Amniotic stem cell (primary cell): ENCODE data around the gene FRMPD2.
"Not testable (repeated sequence)": the region's sequence is repeated elsewhere in the genome, so short reads cannot be mapped to it uniquely, and the experiment has no call there.

Experiments
- DNase-seq: peaks from one replicate; lab custom pipeline; 2025; lab: John Stamatoyannopoulos, UW

The FRMPD2 gene

GRCh38 chr10:48287417-48288391, 13.2 kb upstream of the FRMPD2 start:
- no peak for DNase-seq

- no peak for DNase-seq
These were observed 11.9 kb upstream of the FRMPD2 start for GRCh38 chr10:48286356-48286755.

GRCh38 chr10:48285710-48286109, 11.2 kb upstream of the FRMPD2 start:
- no peak for DNase-seq

- no peak for DNase-seq
These were observed 10.3 kb upstream of the FRMPD2 start for GRCh38 chr10:48284811-48285210.

- DNase-seq = no peak
These were observed 9.6 kb upstream of the FRMPD2 start for GRCh38 chr10:48284002-48284546.

GRCh38 chr10:48282829-48283228, 8.3 kb upstream of the FRMPD2 start:
- DNase-seq = no peak

GRCh38 chr10:48281697-48282096, 7.2 kb upstream of the FRMPD2 start:
- DNase-seq = not testable (repeated sequence)

- no peak for DNase-seq
These were observed 4.7 kb upstream of the FRMPD2 start for GRCh38 chr10:48279081-48279751.

GRCh38 chr10:48277093-48277492, 2.6 kb upstream of the FRMPD2 start:
- DNase-seq = no peak

GRCh38 chr10:48273741-48274140, 755 bp downstream of the FRMPD2 start:
- no peak for DNase-seq

GRCh38 chr10:48272682-48273081, 1.8 kb downstream of the FRMPD2 start:
- no peak for DNase-seq

GRCh38 chr10:48271047-48271730, 3.3 kb downstream of the FRMPD2 start:
- no peak for DNase-seq

GRCh38 chr10:48266528-48266927, 8.0 kb downstream of the FRMPD2 start:
- no peak for DNase-seq

GRCh38 chr10:48258105-48258504, 16.4 kb downstream of the FRMPD2 start:
- DNase-seq = no peak

- no peak for DNase-seq
These were observed 17.0 kb downstream of the FRMPD2 start for GRCh38 chr10:48257407-48257961.

GRCh38 chr10:48255722-48256121, 18.8 kb downstream of the FRMPD2 start:
- DNase-seq = no peak

GRCh38 chr10:48254750-48255512, 19.6 kb downstream of the FRMPD2 start:
- no peak for DNase-seq

- DNase-seq = no peak
These were observed 20.4 kb downstream of the FRMPD2 start for GRCh38 chr10:48253970-48254657.

- no peak for DNase-seq
These were observed 22.2 kb downstream of the FRMPD2 start for GRCh38 chr10:48252354-48252650.

- no peak for DNase-seq
These were observed 22.8 kb downstream of the FRMPD2 start for GRCh38 chr10:48251525-48252353.
